ENCODE data around the gene DHRS2.

Gene DHRS2

GRCh38 chr14:23648764-23649460 lies 12.7 kb downstream of the DHRS2 start (continued):
- no peak for TF ChIP-seq PATZ1 (CRISPR knock-in tag; IDR thresholded peaks at IDR 0.05; ENCODE audit: borderline replicate concordance)
- TF ChIP-seq ZFP3 (CRISPR knock-in tag; IDR thresholded peaks at IDR 0.05): no peak
- TF ChIP-seq ZNF565 (CRISPR knock-in tag; conservative IDR thresholded peaks at IDR 0.05; ENCODE audit: low read depth): no peak
- TF ChIP-seq SNAI2 (CRISPR knock-in tag; IDR thresholded peaks at IDR 0.05): no peak

GRCh38 chr14:23650506-23650905 lies 14.3 kb downstream of the DHRS2 start:
- TF ChIP-seq ZNF8 (CRISPR knock-in tag; IDR thresholded peaks at IDR 0.05) (no peak), ZC3H10 (CRISPR knock-in tag; IDR thresholded peaks at IDR 0.05) (no peak), RARB (CRISPR knock-in tag; IDR thresholded peaks at IDR 0.05) (no peak), ZNF565 (CRISPR knock-in tag; conservative IDR thresholded peaks at IDR 0.05; ENCODE audit: low read depth) (no peak), ESRRG (CRISPR knock-in tag; IDR thresholded peaks at IDR 0.05) (no peak), ZFP3 (CRISPR knock-in tag; IDR thresholded peaks at IDR 0.05) (no peak)
- TF ChIP-seq, protein P1, sequence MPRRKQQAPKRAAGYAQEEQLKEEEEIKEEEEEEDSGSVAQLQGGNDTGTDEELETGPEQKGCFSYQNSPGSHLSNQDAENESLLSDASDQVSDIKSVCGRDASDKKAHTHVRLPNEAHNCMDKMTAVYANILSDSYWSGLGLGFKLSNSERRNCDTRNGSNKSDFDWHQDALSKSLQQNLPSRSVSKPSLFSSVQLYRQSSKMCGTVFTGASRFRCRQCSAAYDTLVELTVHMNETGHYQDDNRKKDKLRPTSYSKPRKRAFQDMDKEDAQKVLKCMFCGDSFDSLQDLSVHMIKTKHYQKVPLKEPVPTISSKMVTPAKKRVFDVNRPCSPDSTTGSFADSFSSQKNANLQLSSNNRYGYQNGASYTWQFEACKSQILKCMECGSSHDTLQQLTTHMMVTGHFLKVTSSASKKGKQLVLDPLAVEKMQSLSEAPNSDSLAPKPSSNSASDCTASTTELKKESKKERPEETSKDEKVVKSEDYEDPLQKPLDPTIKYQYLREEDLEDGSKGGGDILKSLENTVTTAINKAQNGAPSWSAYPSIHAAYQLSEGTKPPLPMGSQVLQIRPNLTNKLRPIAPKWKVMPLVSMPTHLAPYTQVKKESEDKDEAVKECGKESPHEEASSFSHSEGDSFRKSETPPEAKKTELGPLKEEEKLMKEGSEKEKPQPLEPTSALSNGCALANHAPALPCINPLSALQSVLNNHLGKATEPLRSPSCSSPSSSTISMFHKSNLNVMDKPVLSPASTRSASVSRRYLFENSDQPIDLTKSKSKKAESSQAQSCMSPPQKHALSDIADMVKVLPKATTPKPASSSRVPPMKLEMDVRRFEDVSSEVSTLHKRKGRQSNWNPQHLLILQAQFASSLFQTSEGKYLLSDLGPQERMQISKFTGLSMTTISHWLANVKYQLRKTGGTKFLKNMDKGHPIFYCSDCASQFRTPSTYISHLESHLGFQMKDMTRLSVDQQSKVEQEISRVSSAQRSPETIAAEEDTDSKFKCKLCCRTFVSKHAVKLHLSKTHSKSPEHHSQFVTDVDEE (CRISPR knock-in tag; IDR thresholded peaks at IDR 0.05): no peak
- TF ChIP-seq, protein P2, sequence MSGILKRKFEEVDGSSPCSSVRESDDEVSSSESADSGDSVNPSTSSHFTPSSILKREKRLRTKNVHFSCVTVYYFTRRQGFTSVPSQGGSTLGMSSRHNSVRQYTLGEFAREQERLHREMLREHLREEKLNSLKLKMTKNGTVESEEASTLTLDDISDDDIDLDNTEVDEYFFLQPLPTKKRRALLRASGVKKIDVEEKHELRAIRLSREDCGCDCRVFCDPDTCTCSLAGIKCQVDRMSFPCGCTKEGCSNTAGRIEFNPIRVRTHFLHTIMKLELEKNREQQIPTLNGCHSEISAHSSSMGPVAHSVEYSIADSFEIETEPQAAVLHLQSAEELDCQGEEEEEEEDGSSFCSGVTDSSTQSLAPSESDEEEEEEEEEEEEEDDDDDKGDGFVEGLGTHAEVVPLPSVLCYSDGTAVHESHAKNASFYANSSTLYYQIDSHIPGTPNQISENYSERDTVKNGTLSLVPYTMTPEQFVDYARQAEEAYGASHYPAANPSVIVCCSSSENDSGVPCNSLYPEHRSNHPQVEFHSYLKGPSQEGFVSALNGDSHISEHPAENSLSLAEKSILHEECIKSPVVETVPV (CRISPR knock-in tag; IDR thresholded peaks at IDR 0.05): no peak
- no peak for ATAC-seq

- ATAC-seq: no peak
- TF ChIP-seq BACH2 (CRISPR knock-in tag; IDR thresholded peaks at IDR 0.05; ENCODE audit: borderline replicate concordance): no peak
- TF ChIP-seq ESRRG (CRISPR knock-in tag; IDR thresholded peaks at IDR 0.05): no peak
- TF ChIP-seq ZNF8 (CRISPR knock-in tag; IDR thresholded peaks at IDR 0.05): no peak
- TF ChIP-seq TOX (CRISPR knock-in tag; IDR thresholded peaks at IDR 0.05; ENCODE audit: borderline replicate concordance): no peak
Measured at GRCh38 chr14:23653051-23653450, 16.9 kb downstream of the DHRS2 start.

GRCh38 chr14:23654231-23654630 lies 18.1 kb downstream of the DHRS2 start:
- ATAC-seq: no peak
- TF ChIP-seq GLIS3 (CRISPR knock-in tag; IDR thresholded peaks at IDR 0.05) (no peak), RARB (CRISPR knock-in tag; IDR thresholded peaks at IDR 0.05) (no peak), TCF4 (CRISPR knock-in tag; IDR thresholded peaks at IDR 0.05; ENCODE audit: borderline replicate concordance) (no peak), PPARA (CRISPR knock-in tag; IDR thresholded peaks at IDR 0.05; ENCODE audit: borderline replicate concordance) (no peak)
- TF ChIP-seq, protein P3, sequence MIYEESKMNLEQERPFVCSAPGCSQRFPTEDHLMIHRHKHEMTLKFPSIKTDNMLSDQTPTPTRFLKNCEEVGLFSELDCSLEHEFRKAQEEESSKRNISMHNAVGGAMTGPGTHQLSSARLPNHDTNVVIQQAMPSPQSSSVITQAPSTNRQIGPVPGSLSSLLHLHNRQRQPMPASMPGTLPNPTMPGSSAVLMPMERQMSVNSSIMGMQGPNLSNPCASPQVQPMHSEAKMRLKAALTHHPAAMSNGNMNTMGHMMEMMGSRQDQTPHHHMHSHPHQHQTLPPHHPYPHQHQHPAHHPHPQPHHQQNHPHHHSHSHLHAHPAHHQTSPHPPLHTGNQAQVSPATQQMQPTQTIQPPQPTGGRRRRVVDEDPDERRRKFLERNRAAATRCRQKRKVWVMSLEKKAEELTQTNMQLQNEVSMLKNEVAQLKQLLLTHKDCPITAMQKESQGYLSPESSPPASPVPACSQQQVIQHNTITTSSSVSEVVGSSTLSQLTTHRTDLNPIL (CRISPR knock-in tag; IDR thresholded peaks at IDR 0.05; ENCODE audit: low read depth): no peak

DNA sequence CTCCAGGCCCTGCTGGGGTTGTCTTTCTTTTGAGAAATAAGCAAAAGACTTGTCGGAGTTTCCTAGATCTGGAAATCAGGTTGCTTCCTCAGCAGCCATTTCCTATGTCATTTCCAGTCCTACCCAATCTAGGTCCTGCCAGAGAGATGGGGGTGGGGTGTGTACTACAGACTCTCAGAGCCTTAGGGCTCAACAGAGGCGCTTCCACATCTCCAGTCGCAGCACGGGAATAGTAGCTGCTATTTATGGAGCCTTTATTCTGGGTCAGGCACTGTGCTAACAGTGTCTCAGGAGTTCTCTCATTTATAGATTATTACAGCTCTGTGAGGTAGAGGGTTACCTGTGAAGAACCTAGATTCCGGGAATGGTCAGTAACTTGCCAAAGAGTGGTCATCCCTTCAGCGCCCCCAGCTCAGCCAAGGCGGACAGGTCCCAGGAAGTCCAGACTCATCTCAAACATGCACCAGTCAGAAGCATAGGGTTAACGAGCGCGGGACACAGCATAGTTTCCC lies 21.9 kb downstream of the DHRS2 start:
- TF ChIP-seq, protein P1 (CRISPR knock-in tag; IDR thresholded peaks at IDR 0.05): no peak
- no peak for TF ChIP-seq ZNF565 (CRISPR knock-in tag; conservative IDR thresholded peaks at IDR 0.05; ENCODE audit: low read depth)
- no peak for TF ChIP-seq ZC3H10 (CRISPR knock-in tag; IDR thresholded peaks at IDR 0.05)

More for the DNA sequence above, 21.9 kb downstream of the DHRS2 start:
- no peak for ATAC-seq

Data from SK-N-SH treated with all-trans-retinoic acid at 6 μM for 48 hours (cell line).